GM21529 (cell line): ENCODE measurements around the gene RPS29.
A peak's percentile ranks its signal among the peaks of the same experiment; 100 is the strongest.
"Not testable (repeated sequence)": the region's sequence is repeated elsewhere in the genome, so short reads cannot be mapped to it uniquely, and the experiment has no call there.

ENCODE experiments used
- ATAC-seq: cut with Tn5 transposase; IDR thresholded peaks from one replicate; pipeline ENCODE4 v1.9.1; 2021; ENCODE audit not compliant: unreplicated experiment

The RPS29 gene

GRCh38 chr14:49598485-49599300, 12.5 kb upstream of the RPS29 start, which contains the start of gene LRR1:
TSS of gene LRR1 (plus strand) at chr14:49598940. CDS start at chr14:49599021, 81 bp downstream.
- ATAC-seq = peak; percentile 48

- ATAC-seq = no peak
Observed at GRCh38 chr14:49598189-49598484, 12.0 kb upstream of the RPS29 start.

GRCh38 chr14:49594347-49595091, 8.3 kb upstream of the RPS29 start:
- ATAC-seq = peak; percentile 27

GRCh38 chr14:49593016-49593415, 6.8 kb upstream of the RPS29 start:
- ATAC-seq = no peak

- no peak for ATAC-seq
Observed at GRCh38 chr14:49589387-49589786, 3.2 kb upstream of the RPS29 start.

GRCh38 chr14:49586673-49587460, 687 bp upstream of the RPS29 start:
- ATAC-seq = peak; percentile 29

- ATAC-seq = not testable (repeated sequence)
Observed at GRCh38 chr14:49584981-49585640, 1.1 kb downstream of the RPS29 start.

- ATAC-seq = no peak
Observed at GRCh38 chr14:49584058-49584457, 2.1 kb downstream of the RPS29 start.

GRCh38 chr14:49583629-49584028, 2.6 kb downstream of the RPS29 start:
- no peak for ATAC-seq

- ATAC-seq = no peak
Observed at GRCh38 chr14:49582113-49582977, 3.8 kb downstream of the RPS29 start.

GRCh38 chr14:49581209-49582112, 4.7 kb downstream of the RPS29 start:
- no peak for ATAC-seq

- ATAC-seq = no peak
Observed at GRCh38 chr14:49579841-49580240, 6.3 kb downstream of the RPS29 start.

GRCh38 chr14:49578141-49578540, 8.0 kb downstream of the RPS29 start:
- no peak for ATAC-seq

GRCh38 chr14:49574038-49574437, 12.1 kb downstream of the RPS29 start:
- no peak for ATAC-seq

GRCh38 chr14:49569281-49569680, 16.9 kb downstream of the RPS29 start:
- no peak for ATAC-seq

- no peak for ATAC-seq
Observed at GRCh38 chr14:49566714-49567113, 19.5 kb downstream of the RPS29 start.

GRCh38 chr14:49559979-49560768, 26.0 kb downstream of the RPS29 start:
- ATAC-seq = no peak

GRCh38 chr14:49553892-49554291, 32.3 kb downstream of the RPS29 start:
- no peak for ATAC-seq
